Mesendoderm (in vitro differentiated cells): Measurements from ENCODE around the gene MTFR1L. TPM values are rescaled to one million over a fixed set of nuclear protein-coding genes. Genes with fewer than 3 reads are reported as not detected.

Source experiments
- small RNA-seq: library from polyadenylated mRNA; stranded (forward); fragments of <200 nt; extraction: miRNeasy Mini kit (QIAGEN cat#:217004); gene quantifications from one replicate; pipeline ENCODE3, GENCODE V24; 2013; ENCODE audit not compliant: insufficient read depth

Gene MTFR1L

Small RNA genes lying within 50 kb of the gene (small RNA-seq; reads per million reads assigned to genes)
- gene RF00019, result not detected
